Fibroblast of villous mesenchyme (primary cell): ENCODE data around the gene DCST2. TPM values are rescaled to one million over a fixed set of nuclear protein-coding genes. Genes with fewer than 3 reads are reported as not detected.
A peak's percentile ranks its signal among the peaks of the same experiment; 100 is the strongest.

ENCODE experiments used
- DNase-seq: peaks from one replicate; pipeline ENCODE4 v3.0.0-alpha.2; 2010; ENCODE audit warnings: low read depth
- H3K4me3 ChIP-seq: 2 replicates; pipeline ENCODE4 v1.5.1; 2011; ENCODE audit warnings: low read depth, mild to moderate bottlenecking, low read length
- CTCF ChIP-seq: IDR thresholded peaks from 2 replicates; pipeline ENCODE4 v1.5.1; 2012; ENCODE audit warnings: low read depth, mild to moderate bottlenecking, low read length; ENCODE audit not compliant: insufficient read depth
- total RNA-seq: library from RNA; depleted of rRNA; stranded (reverse); fragments of >200 nt; gene quantifications from 2 replicates; pipeline ENCODE4 v1.2.3, GENCODE V29; 2012

Gene DCST2
- total RNA-seq, 1 donor = not detected

GRCh38 chr1:154974102-154974807, 59.3 kb downstream of the DCST2 start, which contains the start of gene CKS1B:
Gene CKS1B, plus strand, starts transcription at chr1:154974681. Its CDS starts 65 bp downstream, at chr1:154974746.
- H3K4me3 ChIP-seq = peak within 1 kb of the TSS; percentile 76
- no peak for TF ChIP-seq CTCF
- peak; percentile 100 for DNase-seq

- peak overlapping the region; percentile 76 for H3K4me3 ChIP-seq
- DNase-seq = peak; percentile 99
- peak; percentile 13 for TF ChIP-seq CTCF
These were observed 60.1 kb downstream of the DCST2 start for GRCh38 chr1:154973344-154974101.

GRCh38 chr1:154972517-154973343, 60.9 kb downstream of the DCST2 start:
- TF ChIP-seq CTCF = no peak
- peak overlapping the region; percentile 76 for H3K4me3 ChIP-seq
- peak; percentile 96 for DNase-seq

GRCh38 chr1:154972213-154972516, 61.4 kb downstream of the DCST2 start:
- DNase-seq = no peak
- TF ChIP-seq CTCF = no peak
- peak overlapping the region; percentile 76 for H3K4me3 ChIP-seq

- DNase-seq = no peak
- TF ChIP-seq CTCF = no peak
- peak overlapping the region; percentile 79 for H3K4me3 ChIP-seq
These were observed 62.1 kb downstream of the DCST2 start for GRCh38 chr1:154971341-154971998.

GRCh38 chr1:154970631-154971340, 62.8 kb downstream of the DCST2 start, which contains the start of gene SHC1:
Gene SHC1, minus strand, starts transcription at chr1:154970747. Its CDS starts 221 bp downstream, at chr1:154970526.
- no peak for TF ChIP-seq CTCF
- DNase-seq = peak; percentile 94
- H3K4me3 ChIP-seq = peak within 1 kb of the TSS; percentile 79
